Activated T-cell treated with anti-CD3 and anti-CD28 coated beads for 1 hour (primary cell): ENCODE data around the gene CD3D.

Experiments used
- DNase-seq: peaks from one replicate; pipeline ENCODE4 v3.0.0-alpha.2; 2020; ENCODE audit warnings: low read depth

CD3D gene

DNA sequence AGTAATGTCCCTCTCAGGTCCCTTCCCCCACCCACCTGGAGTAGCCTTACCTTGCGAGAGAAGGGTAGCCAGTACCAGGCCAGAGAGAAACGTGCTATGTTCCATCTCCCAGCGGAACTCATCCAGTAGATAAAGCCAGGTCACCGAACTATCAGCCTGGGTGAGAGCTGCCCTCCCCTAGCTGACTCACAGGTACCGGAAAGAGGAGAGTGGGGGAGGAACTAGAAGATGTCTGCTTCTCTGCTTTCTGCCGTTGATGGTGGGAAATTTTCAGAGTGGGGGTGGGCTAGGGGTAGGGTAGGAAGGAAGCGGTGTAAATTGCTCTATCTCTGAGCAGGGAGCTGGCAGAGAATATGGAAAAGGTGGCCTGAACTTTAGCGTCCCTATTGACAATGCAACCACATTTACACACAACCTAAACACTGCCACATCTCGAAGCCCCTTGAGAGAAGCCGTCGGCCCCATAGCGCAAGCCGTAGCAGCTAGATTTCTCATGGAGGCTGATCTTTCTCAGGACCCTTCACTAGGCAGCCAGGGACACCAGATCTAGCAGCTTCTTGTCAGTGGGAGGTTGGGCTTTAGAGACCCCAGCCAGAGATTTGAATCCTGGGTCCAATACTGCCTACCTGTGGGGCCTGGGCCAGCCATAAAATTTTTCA lies at the start of gene CD3D:
Gene CD3D (minus strand): TSS at position 203 of the 659 bp plus-strand sequence. CDS start 98 bp downstream, at position 105.
- peak; percentile 50 for DNase-seq

DNA sequence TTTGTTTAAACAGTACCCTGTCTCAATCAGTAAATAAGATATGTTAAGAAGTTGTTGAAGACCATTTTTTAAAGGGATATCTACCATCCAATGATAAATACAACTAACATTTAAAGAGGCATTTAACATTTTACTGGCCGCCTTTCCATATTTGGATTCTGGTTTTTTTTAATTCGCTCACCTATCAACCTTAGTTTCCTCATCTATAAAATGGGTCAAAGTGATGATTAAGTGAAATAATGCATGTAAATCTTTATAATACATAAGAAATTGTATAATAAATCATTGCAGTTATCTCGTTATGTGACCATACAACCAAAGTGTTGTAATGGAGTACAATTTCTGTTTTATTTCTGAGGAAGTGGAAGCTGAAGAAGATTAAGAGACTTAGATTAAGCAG lies 41.2 kb upstream of the CD3D start:
- no peak for DNase-seq

DNA sequence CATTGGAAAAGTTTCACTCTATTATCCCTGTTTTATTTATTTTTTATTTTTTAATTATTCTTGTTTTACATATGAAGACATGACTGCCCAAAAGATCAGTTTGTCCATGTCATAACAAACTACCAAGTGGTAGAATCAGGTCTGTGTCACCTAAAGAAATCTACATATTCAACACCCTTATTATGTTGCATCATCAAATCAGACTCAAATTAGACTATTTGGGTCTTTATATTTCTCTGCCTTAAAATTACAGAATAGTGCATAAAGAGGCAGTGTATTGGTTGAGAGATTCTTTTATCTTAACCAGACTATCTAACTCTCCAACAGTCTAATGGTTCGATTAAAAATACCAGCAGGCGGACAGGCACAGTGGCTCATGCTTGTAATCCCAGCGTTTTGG lies 40.4 kb upstream of the CD3D start:
- no peak for DNase-seq

DNA sequence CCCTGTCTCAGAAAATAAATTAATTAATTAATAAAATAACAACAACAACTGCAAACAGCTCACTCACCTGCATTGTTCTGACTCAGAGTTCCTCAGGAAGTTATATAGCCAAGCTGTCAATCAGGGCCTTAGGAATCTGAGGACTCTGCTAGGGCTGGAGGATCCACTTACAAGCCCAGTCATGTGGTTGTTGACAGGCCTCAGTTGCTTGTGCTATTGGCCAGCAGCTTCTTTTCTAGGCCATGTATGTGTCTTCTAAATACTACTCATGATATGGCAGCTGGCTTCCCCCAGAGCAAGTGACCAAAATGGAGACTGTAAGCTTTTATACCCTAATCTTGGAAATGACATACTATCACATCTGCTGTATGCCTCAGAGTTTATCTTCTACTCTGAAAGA lies 38.1 kb upstream of the CD3D start:
- DNase-seq: no peak

DNA sequence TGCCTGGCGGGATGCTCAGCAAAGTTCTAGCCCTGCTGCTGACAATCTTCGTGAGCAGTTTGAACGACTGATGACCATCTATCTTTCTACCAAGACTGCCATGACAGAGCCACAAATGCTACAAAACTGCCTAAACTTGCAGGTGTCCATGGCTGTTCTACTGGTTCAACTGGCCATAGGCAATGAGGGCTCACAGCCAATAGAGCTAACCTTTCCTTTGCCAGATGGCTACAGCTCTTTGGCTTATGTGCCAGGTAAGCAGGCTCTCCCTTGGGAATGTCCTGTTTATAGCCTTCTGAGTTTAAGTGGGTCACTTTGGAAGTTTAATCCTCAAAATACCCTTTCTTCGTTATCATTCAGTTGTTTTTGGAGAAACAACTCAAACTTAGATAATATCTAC lies 37.0 kb upstream of the CD3D start:
- DNase-seq: no peak

DNA sequence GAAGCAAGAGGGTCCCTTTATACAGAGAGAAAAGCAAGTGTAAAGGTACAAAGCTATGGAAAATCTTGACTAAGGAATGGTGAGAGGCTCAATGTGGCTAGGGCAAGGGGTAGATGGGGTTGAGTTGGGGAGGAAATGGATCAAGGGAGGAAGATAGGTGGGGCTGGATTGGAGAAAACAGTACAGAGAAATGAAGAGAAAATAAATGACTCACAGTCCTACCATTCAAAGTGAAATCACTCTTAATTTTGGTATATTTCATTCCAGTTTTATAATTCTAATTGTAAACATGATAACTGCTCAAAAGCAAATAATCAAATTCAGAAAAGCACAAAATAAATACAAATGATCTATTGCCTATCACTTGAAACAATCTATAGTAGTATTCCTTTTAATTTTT lies 33.5 kb upstream of the CD3D start:
- no peak for DNase-seq

DNA sequence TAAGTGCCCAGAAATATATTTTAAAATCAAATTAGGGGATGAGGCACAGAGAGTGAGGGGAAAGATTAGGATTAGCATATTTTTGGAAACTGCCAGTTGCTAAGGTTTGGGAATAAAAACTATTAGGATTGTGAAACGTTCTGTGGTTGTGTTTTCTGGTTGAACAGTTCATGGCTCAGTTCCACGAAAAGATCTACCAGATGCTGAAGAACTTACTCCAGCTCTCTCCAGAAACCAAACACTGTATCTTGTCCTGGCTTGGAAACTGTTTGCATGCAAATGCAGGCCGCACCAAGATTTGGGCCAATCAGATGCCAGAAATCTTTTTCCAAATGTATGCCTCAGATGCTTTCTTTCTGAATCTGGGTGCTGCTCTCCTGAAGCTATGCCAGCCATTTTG lies 32.2 kb upstream of the CD3D start:
- DNase-seq: no peak

DNA sequence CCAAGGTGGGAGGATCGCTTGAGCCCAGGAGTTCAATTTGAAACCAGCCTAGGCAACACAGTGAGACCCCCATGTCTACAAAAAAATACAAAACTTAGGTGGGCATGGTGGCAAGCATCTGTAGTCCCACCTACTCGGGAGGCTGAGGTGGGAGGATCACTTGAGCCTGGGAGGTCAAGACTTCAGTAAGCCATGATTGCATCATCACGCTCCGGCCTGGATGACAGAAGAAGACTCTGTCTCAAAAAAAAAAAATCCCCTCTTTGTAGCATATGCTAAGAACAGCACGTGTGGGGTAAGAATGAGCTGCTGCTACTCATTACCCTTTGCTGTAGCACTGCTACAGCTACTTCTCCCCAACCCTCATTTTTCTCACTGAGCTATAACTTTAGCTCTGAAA lies 31.4 kb upstream of the CD3D start:
- no peak for DNase-seq

DNA sequence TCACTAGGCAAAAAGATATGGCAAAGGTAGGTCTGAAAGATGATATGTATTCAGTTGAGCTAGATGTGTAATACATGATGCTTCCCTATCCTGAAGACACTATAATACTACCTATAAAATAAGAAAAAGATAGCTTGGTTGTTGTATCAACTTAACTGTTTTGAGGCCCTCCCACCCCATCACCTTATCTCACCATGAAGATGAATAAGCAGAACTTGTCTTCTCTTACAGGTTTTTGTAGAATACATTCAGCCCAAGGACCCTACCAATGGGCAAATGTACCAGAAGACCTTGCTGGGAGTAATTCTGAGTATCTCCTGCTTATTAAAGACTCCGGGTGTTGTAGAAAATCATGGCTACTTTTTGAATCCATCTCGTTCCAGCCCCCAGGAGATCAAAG lies 30.8 kb upstream of the CD3D start:
- no peak for DNase-seq

DNA sequence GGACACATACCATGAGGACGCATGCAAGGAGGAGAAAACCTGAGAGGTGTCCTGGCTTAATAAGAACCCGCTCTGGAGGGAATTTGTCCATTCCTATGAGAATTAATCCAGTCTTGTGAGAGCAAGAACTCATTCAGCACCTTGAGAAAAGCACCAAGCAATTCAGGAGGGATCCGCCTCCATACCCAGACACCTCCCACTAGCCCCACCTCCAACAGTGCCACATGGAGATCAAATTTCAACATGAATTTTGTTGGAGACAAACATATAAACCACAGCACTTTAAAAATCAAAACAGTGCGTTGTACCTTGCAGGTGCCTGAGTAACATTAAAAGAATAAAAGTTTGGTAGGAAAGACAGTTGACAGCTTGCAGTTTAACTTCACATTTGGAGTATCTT lies 28.3 kb upstream of the CD3D start:
- DNase-seq: no peak

DNA sequence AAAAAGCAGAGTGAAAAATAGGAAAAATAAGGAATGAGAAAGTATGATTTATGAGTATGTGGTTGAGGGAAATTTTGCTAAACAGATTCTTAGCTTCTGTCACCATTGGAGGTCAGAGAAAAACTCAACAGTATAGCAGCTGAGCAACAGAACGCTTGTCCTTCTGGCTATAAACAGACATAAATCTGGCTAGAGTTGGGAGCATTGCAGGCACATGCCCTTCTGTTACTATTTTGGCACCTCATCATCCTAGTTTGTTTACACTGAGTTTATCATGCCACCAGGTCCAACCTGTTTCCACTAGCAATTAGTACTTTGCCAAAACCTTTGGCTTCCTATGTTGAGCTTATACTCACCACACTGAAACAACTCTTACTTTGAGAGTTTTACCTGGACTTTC lies 23.8 kb upstream of the CD3D start:
- no peak for DNase-seq

DNA sequence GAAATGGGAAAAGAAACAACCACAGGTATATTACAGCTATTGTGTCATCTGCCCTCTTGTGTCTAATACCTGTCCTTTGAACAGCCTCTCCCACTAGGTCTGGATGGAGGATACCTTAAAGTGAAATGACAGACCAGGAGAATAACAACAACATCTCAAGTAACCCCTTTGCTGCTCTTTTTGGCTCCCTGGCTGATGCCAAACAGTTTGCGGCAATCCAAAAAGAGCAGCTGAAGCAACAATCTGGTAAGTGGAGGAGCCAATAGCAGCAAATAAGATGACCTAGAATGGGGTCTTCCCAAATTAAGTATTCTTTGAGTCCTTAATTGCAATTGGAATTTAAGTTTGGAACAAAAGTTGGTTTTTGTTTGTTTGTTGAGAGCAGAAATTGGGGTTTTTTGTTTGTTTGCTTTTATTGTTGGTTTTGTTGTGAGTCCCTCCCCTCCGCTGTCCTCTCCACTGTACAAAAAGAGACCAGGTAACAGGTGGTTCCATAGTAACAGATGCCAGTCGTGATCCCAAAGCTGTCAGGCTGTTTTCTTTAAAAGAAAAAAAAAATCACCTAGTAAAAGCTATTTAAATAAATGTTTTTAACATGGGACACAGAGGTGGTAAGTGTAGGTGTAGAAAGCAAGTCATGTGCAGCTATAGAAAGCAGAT lies 22.6 kb upstream of the CD3D start:
- DNase-seq: no peak

DNA sequence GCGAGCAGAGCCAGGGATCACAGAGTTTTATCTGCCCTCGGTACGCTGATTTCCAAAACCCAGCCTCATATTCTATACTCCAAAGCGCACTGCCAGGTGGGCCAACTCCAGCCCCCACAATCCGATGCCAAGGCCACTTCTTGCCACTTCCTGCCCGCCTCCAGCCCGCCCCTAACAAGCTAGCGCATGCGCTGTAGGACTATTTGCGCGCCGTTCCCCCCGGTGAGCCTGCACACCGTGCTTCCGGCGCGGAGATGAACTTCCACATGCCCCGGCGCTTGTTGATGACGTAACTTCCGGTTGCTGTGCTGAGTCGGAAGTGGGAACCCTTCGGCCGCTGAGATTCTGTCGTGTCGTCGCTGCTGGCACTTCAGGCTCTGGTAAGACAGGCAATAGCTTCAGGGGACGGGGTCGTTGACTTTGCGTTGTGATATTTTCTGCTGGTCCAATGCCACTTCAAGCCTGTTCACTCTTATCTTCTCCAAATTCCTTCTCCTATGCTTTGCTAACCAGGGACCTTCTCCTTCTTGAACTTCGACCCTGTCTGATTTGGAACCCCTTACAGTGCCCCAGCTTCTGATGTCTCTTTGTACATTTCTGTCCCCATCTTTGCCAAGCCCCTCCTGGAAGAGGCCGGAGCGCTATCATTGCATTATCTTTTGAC lies 16.9 kb upstream of the CD3D start, which contains the start of gene UBE4A:
Gene UBE4A (plus strand): TSS at position 306 of the 664 bp plus-strand sequence. CDS start 5,481 bp downstream, outside the sequence.
- peak; percentile 95 for DNase-seq

DNA sequence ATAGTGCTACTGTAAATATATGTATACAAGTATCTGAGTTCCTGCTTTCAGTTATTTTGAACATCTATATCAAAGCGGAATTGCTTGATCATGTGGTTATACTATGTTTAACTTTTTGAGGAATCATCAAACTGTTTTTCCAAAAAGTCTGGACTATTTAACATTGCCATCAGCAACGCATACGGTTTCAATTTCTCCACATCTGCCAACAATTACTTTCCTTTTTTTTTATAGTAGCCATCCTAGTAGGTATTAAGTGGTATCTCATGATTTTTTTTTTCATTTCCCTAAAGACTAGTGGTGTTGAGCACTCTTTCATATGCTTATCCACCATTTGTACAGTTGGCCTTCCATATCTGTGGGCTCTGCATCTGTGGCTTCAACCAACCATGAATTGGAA lies 15.6 kb upstream of the CD3D start:
- DNase-seq: no peak

DNA sequence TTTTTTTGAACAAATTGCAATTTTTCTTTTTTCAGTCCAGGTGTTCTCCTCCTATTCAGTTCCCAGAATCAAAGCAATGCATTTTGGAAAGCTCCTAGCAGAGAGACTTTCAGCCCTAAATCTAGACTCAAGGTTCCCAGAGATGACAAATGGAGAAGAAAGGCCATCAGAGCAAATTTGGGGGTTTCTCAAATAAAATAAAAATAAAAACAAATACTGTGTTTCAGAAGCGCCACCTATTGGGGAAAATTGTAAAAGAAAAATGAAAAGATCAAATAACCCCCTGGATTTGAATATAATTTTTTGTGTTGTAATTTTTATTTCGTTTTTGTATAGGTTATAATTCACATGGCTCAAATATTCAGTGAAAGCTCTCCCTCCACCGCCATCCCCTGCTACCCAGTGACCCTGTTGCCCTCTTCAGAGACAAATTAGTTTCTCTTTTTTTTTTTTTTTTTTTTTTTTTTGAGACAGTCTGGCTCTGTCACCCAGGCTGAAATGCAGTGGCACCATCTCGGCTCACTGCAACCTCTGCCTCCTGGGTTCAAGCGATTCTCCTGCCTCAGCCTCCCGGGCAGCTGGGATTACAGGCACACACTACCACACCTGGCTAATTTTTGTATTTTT lies 10.7 kb upstream of the CD3D start:
- DNase-seq: no peak

DNA sequence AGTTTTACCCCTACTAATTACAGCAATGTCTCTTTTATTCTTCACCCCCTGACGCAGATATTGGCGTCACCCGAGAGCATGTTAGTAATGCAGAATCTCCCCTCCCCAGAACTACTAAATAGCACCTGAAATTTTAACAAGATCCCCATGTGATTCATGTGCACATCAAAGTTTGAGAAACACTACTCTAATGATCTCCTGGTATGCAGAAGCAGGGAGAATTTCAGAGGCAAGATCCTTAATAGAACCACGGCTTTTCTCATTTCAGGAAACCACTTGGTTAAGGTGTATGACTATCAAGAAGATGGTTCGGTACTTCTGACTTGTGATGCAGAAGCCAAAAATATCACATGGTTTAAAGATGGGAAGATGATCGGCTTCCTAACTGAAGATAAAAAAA lies 7.0 kb upstream of the CD3D start:
- no peak for DNase-seq

DNA sequence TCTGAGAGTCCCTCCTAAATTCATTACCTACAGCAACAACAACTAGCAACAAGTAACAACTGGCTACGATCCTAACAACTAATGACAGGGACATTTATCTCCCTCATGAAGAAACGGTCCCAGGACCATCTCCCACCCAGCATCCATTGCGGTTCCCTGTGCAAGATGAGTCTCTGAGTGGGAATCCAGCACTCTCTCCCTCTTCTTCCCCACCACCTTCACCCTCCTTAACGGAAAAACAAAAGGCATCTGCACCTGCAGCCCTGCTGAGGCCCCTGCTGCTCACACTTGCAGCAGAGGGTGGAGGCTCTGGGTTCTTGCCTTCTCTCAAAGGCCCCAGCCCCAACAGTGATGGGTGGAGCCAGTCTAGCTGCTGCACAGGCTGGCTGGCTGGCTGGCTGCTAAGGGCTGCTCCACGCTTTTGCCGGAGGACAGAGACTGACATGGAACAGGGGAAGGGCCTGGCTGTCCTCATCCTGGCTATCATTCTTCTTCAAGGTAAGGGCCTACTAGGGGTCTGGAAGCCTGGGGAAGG lies 1.5 kb upstream of the CD3D start, which contains the start of gene CD3G:
Gene CD3G (plus strand): TSS at position 364 of the 535 bp plus-strand sequence. CDS start 80 bp downstream, at position 444.
- peak; percentile 63 for DNase-seq

DNA sequence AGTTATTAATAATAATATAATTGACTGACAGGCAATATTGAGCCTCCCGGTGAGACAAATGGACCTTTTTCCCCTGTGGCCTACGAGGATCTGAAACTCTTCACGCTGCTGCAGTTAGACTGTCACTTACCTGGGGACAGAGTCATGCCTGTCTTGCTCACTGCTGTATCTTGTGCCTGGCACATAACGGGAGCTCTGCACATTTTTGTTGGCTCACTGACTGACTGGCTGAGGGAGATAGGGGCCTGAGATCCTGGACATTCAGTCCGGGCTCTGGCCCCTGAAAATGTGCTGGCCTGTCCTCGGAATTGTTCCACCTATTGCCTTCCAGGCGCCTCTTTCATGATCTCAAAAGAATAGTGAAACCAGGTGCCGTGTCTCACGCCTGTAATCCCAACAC lies 743 bp upstream of the CD3D start:
- no peak for DNase-seq

DNA sequence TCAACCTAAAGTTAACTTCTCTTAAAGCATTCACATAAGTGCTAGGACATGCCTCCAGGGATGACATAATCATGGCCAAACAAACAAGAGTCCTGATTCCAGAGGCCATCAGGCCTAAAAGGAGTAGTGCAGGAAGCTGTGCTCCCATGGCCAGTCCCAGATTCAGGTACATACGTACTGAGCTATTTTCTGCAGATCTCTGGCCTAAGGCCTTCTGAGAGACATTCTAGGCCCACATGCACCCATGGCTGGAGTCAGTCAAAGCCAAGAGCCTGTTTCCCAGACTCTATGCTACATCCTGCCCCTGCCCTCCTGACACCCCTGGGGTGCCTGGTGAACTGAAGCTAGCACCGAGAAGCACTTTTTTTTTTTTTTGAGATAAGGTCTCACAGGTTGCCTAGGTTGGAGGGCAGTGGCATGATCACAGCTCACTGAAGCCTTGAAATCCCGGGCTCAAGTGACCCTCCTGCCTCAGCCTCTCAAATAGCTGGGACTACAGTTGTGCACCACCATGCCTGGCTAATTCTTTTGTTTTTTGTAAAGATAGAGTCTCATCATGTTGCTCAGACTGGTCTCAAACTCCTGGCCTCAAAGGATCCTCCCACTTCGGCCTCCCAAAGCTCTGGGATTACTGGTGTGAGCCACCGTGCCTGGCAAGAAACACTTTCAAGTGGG lies 553 bp downstream of the CD3D start:
- no peak for DNase-seq

DNA sequence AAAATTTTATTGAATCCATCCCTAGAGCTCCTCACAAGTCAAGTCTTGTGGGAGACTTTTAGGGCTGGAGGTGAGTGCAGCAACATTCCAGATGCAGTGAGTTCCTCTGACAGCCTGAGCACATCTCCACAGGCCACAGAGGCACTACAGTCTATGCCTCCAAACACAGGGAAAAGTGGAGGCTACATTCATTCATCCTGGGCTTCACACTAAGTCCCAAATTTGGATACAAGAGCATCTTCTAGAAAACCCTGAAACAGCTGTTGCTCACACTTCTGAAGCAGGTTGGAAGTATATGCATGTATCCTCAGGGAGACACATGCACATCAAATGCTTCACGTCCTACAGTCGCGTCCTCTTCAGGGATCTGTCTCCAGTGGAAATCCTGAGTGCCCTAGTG lies 1.2 kb downstream of the CD3D start:
- DNase-seq: no peak

DNA sequence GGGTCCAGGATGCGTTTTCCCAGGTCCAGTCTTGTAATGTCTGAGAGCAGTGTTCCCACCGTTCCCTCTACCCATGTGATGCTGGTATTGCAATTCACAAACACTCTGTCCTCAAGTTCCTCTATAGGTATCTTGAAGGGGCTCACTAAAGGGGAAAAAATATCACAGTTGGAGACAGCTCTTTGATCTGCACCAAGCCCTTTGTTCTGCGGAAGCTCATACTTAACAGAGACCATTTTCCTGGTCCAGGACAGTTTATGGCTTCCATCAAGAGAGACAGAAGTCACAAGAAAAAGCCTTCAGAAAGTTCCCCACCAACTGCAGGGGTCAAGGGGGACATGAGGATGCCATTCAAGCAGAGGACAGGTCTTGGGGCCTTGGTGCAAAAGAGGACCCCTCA lies 2.1 kb downstream of the CD3D start:
- no peak for DNase-seq
